Dermis microvascular lymphatic vessel endothelial cell (primary cell): ENCODE data around the gene PRM1. TPM values are rescaled to one million over a fixed set of nuclear protein-coding genes. Genes with fewer than 3 reads are reported as not detected.

Experiments
- DNase-seq, 2 donors: peaks; one replicate each; pipeline versions ENCODE4 v3.0.0 to v3.0.0-alpha.2; 2010; ENCODE audit warnings: low read depth in 2 of 2
- total RNA-seq: library from RNA; depleted of rRNA; stranded (reverse); fragments of >200 nt; gene quantifications from 2 replicates; pipeline ENCODE4 v1.2.1, GENCODE V29; 2014

PRM1 gene, protein sequence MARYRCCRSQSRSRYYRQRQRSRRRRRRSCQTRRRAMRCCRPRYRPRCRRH
- total RNA-seq: not detected in 2 replicates

DNA sequence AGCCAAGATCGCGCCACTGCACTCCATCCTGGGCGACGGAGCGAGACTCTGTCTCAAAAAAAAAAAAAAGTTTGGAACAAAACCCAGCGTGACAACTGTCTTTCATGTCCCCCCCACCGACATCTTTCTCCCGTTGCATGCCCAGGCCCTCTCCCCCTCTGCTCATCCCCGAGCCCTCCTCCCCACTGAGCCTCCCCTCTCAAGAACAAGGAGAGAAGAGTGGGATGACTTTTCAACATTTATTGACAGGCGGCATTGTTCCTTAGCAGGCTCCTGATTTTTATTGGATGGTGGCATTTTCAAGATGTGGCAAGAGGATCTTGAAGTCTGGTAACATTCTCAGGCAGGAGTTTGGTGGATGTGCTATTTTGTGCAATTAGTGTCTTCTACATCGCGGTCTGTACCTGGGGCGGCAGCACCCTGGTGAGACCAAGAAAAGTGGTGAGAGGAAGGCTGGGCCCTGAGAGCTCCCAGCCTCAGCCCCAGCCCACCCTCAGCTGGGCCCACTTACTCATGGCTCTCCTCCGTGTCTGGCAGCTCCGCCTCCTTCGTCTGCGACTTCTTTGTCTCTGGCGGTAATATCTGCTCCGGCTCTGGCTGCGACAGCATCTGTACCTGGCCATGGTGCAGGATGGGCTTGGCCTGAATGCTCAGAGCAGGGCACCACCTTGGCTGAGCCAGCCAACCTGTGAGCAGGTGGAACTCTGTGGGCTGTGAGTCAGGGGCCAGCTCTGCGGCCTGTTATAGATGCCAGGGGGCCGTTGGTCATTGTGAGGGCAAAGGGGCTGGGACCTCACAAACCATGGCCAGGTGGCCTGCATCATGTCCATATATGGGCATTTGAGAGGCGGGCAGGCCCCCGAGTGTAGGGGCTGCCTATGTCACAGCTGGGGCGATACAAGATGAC is at the start of gene PRM1:
Gene PRM1, minus strand, starts transcription at position 715 of the 907 bp plus-strand sequence. Its CDS starts 92 bp downstream, at position 623.
- DNase-seq: no peak

- no peak for DNase-seq
Observed at GRCh38 chr16:11330526-11331237, 49.6 kb upstream of the PRM1 start.

DNA sequence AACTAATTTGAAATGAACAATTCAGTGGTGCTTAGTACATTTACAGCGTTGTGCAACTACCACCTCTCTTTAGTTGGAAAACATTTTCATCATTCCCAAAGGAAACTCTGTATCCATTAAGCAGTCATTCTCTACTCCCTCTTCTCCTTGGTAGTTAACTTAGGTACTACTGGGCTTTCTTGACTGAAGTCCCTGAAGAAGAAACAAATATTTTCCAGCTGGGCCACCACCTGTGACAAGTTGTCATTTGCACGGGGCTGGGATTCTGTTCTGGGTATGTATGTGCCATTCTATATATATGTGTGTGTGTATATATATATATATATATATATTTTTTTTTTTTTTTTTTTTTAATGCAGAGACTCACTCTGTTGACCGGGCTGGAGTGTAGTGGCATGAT is 48.8 kb upstream of the PRM1 start:
- no peak for DNase-seq

- no peak for DNase-seq
Observed at GRCh38 chr16:11329071-11329491, 48.0 kb upstream of the PRM1 start.

GRCh38 chr16:11328172-11329070 is 47.3 kb upstream of the PRM1 start:
- DNase-seq: peak in 1 of 2 donors; percentile 71

GRCh38 chr16:11327277-11328171 is 46.4 kb upstream of the PRM1 start:
- DNase-seq: no peak

DNA sequence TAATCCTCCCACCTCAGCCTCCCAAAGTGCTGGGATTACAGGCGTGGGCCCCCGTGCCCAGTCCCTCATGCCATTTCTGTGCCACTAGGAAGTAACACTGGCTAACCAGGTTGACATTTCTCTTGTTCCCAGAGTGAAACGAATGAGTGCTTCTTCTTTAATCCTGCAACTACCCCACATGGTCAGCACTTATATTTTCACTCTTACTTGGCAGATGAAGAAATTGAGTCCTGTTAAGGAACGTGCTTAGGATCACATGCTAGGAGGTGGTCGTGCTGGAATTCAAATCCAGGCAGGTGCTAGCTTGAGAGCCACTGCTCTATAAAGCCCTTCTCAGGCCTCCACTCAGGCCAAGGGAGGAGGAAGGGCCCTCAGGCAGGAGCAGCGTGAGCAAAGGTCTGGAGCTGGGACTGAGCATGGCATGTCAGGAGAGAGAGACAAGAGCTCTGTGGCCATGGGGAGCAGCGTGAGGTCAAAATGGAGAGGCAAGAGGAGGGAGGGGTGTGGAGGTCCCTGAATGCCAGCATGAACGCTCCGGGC is 45.7 kb upstream of the PRM1 start:
- DNase-seq: no peak

DNA sequence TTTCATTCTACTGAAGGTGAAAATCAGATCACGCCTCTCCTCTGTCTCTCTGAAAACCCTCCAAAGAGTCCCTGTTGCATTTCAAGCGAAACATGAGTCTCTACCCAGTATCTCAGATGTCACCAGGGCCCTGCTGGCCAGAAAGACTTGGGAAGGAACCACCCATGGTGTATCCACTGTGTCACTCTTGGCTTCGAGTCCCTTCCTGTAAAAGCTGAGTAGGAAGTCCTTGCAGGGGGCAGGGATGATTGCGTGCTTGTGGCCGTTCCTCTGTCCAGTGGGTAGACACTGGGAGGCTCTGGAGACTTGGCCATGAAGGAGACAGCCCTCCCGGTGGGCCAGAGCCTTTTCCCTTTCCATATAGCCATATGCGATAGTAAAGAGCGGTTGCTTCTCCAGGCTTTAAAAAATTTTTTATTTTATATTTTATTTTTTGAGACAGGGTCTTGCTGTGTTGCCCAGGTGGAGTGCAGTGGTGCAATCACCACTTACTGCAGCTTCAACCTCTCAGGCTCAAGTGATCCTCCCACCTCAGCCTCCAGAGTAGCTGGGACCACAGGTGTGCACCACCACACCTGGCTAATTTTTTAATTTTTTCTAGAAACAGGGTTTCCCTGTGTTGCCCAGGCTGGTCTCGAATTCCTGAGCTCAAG is 45.1 kb upstream of the PRM1 start:
- DNase-seq: no peak

DNA sequence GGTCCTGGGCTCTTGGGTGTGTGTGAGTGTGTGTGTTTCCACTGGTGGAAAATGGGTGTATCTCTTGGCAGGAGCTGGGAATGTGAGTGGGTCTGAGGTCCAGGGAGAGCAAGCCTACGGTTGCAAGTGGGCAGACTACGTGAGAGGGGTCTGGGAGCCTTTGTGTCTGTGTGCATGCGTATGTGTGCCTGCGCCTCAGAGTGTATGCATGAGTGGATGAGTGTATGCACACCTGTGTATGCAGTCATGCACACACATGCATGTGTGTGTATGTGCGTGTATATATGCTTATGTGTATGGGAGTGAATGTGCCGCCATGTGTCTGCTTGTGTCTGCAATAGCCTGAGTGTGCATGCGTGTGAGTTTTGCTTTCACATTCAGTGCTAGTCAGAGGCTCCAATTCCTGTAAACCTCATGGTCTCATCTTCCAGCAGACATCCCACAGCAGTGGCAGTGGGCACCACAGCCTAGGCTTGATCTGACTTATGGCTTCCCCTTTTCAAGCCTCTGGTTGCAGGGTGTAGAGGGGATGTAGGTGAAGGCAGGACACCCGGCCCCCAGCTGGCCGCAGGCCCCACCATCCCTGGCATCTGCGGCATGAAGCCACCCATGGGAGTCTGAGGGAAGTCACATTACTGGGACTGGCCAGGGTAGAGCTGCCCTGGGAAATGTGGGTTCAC is 44.4 kb upstream of the PRM1 start:
- DNase-seq: no peak

DNA sequence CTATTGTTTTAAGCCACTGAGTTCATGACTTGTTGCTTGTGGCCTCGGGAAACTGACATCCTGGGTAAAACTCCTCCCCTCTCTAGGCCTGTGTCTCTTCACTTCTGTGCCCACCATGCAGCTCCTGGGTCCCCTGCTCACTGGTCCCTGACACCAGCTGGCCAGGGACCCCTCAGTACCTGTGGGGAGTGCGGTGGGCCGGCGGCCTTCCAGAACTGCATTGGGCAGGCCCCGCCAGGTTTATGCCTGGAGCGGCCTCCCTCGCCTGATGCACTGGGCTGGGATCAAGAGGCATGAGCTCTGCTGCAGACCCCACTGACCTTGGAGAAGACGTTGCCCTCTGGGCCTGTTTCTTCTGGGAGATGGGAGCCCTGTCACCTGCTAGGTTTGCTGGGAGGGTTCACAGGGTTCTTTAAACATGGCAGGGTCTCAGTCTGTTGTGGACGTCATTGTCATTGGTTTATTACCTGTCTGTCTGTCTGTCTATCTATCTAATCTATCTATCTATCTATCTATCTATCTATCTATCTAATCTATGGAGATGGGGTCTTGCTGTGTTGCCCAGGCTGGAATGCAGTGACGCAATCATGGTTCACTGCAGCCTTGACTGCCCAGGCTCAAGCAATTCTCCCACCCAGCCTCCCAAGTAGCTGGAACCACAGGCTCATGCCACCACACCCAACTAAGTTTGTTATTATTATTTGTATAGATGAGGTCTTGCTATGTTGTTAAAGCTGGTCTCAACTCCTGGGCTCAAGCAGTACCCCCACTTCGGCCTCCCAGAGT is 42.6 kb upstream of the PRM1 start:
- no peak for DNase-seq

- no peak for DNase-seq
Observed at GRCh38 chr16:11322823-11323222, 41.7 kb upstream of the PRM1 start.

- no peak for DNase-seq
Observed at GRCh38 chr16:11321662-11322061, 40.5 kb upstream of the PRM1 start.

- DNase-seq: no peak
Observed at GRCh38 chr16:11320170-11320569, 39.0 kb upstream of the PRM1 start.

DNA sequence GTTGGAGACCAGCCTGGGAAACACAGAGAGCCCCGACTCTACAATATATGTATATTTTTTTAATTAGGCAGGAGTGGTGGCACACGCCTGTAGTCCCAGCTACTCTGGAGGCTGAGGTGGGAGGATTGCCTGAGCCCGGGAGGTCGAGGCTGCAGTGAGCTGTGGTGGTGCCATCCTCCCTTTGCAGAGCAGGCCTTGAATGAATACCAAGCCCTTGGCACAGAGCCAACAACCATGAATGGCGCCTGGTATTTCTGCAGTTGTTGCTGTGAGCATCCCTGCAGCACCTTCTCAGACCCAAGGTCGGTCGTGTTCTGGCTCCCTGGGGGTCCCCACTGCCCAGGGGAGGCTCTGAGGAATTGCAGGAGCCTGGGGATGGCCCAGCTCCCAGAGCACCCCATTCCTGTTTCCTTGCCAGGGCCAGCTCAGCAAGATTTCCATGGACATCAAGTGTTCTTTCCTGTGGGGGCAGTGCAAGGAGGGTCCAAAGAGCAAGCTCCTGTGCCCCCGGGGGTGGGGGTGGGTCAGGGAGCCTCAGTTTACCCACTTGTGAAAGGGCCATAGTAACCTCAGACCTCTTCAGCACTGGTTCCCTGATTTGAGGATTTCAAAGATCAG is 38.5 kb upstream of the PRM1 start:
- peak in 1 of 2 donors; percentile 25 for DNase-seq

- DNase-seq: no peak
Observed at GRCh38 chr16:11318817-11319216, 37.7 kb upstream of the PRM1 start.

DNA sequence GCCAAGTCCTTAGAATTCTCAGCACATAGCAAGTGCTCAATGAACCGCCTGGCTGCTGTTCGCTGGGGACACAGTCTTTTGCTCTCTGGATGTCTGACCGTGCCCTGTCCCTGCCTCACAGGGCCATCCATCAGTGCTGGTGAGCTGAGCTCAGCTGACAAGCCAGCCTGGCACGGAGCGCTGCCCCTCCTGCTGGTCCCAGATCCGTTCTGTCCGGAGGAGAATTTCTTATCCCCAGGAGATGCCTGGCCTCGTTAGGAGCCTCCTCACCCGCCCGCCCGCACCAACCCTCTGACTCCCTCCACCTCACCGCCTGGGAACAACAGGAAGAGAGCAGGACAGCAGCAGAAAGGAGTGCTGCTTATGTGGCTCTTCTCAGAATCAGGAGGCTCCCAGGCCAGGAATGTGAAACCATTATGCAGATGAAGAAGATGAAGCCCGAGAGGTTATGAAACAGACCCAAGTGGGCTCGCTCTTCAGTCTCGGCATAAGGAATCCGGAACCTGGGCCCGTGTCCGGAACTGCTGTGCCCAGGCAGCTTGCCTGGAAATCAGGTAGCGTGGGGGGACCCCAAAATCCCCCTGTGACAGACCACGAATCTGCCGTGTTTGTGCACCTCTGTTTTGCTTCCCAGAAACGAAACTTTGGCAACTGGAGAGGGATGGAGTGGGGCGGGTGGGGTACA is 35.3 kb upstream of the PRM1 start:
- DNase-seq: no peak

- DNase-seq: no peak
Observed at GRCh38 chr16:11315510-11315909, 34.4 kb upstream of the PRM1 start.
